ENCODE measurements around the gene YBX3. TPM values are rescaled to one million over a fixed set of nuclear protein-coding genes. Genes with fewer than 3 reads are reported as not detected.

Gene YBX3
- total RNA-seq, 2 experiments from 2014 or later = 27.1 to 31.4 TPM

GRCh38 chr12:10737249-10737648, 14.1 kb upstream of the YBX3 start:
- POLR2A ChIA-PET = no interaction called here
- H3K27ac Mint-ChIP-seq = no peak overlapping the region

DNA sequence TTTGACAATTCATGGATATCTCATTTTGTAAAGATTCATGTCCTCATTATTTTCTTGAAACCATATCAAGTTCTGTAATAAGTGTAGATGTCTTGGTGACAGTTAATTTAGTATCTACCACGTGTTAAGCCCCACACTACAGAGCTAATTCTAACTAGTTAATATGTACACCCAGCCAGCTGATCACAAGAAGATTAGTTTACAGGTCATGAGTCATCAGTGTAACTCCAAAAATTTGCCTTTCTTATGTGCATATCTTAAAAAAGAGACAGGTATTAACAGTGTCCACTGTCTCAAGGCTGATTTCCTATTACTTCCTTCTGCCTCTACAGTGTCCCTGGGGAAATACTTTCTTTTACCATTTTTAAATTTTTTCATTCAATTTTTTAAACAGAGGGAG, 13.3 kb upstream of the YBX3 start:
- Mint-ChIP-seq H3K27ac (no peak overlapping the region), H3K9me3 (no peaks in the 10 kb centered on the region), H3K36me3 (ENCODE audit: low read depth) (no peaks in the 10 kb centered on the region), H3K4me3 (no peak overlapping the region), H3K4me1 (no peaks in the 10 kb centered on the region), H3K27me3 (peaks cover 25% of the 10 kb centered on the region)
- POLR2A ChIA-PET = no interaction called here
- CTCF ChIA-PET = no interaction called here
- no peak for DNase-seq

More at GRCh38 chr12:10737249-10737648, 14.1 kb upstream of the YBX3 start:
- H3K4me1 Mint-ChIP-seq = no peaks in the 10 kb centered on the region
- no peak for DNase-seq
- no peak overlapping the region for H3K4me3 Mint-ChIP-seq
- CTCF ChIA-PET = interaction anchor here (0.6 kb wide), 1 partner anchor 539 kb away, joined by 3 read pairs; no protein-coding TSS in a partner anchor
- H3K27me3 Mint-ChIP-seq = peaks cover 28% of the 10 kb centered on the region
- no peaks in the 10 kb centered on the region for H3K36me3 Mint-ChIP-seq (ENCODE audit: low read depth)
- no peaks in the 10 kb centered on the region for H3K9me3 Mint-ChIP-seq

- no peak overlapping the region for H3K4me3 Mint-ChIP-seq
- POLR2A ChIA-PET = no interaction called here
- H3K4me1 Mint-ChIP-seq = no peaks in the 10 kb centered on the region
- no peaks in the 10 kb centered on the region for H3K36me3 Mint-ChIP-seq (ENCODE audit: low read depth)
- CTCF ChIA-PET = interaction anchor here (1.1 to 1.8 kb wide), 2 partner anchors 15 to 18 kb away, joined by 4 read pairs; no protein-coding TSS in a partner anchor
- DNase-seq = no peak
- no peaks in the 10 kb centered on the region for H3K9me3 Mint-ChIP-seq
- H3K27me3 Mint-ChIP-seq = peaks cover 27% of the 10 kb centered on the region
- no peak overlapping the region for H3K27ac Mint-ChIP-seq
These were observed 12.3 kb upstream of the YBX3 start for GRCh38 chr12:10735428-10735827.

- POLR2A ChIA-PET = no interaction called here
- Mint-ChIP-seq H3K4me3 (no peak overlapping the region), H3K36me3 (ENCODE audit: low read depth) (no peaks in the 10 kb centered on the region), H3K27me3 (peaks cover 33% of the 10 kb centered on the region), H3K27ac (no peak overlapping the region), H3K9me3 (no peaks in the 10 kb centered on the region), H3K4me1 (no peaks in the 10 kb centered on the region)
- CTCF ChIA-PET = interaction anchor here (0.9 to 1.9 kb wide), 3 partner anchors 8 to 10 kb away, joined by 4 to 5 read pairs (median 4); no protein-coding TSS in a partner anchor
- DNase-seq = no peak
These were observed 9.4 kb upstream of the YBX3 start for GRCh38 chr12:10732549-10732948.

DNA sequence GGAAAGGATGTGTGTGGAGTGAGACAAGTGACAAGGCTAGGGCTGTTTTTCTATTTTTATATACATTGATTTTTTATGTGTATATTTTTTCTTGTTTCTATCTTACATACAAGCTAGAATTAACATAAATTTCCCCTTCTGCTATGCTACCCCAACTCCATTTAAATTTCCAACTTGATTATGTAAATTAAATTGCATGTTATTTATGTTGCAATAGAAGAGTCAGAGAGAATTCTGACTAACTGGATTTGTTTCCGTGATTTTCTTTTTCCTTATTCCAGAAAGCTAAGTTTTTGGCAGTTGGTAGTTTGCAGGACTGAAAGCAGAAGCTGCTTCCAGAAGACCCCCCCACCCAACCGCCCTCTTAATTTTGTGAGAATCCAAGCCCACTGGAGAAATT, 8.9 kb upstream of the YBX3 start:
- Mint-ChIP-seq H3K9me3 (no peaks in the 10 kb centered on the region), H3K36me3 (ENCODE audit: low read depth) (no peaks in the 10 kb centered on the region), H3K27me3 (peaks cover 35% of the 10 kb centered on the region), H3K27ac (no peak overlapping the region), H3K4me1 (no peaks in the 10 kb centered on the region), H3K4me3 (no peak overlapping the region)
- CTCF ChIA-PET = interaction anchor here (1.2 to 1.9 kb wide), 2 partner anchors 8 to 11 kb away, joined by 4 to 5 read pairs; no protein-coding TSS in a partner anchor
- POLR2A ChIA-PET = no interaction called here
- no peak for DNase-seq

DNA sequence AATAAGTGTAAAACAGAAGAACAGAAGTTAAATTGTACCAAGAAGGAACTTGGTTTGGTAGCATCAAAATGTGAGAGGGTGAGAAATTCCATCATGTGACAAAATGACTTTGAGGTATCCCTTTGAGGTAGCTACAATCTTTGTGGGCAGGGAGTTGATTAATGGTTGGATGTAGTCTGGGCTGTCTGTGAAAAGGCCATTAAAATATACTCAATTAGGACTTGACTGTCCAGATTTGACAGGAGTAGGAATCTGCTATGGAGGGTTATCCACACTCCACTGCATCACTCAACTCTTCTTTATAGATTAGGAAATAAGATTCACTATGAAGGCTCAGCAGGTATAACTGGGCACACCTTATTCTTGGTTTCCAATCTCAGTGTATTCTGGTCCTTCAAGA, 7.4 kb upstream of the YBX3 start:
- Mint-ChIP-seq H3K9me3 (no peaks in the 10 kb centered on the region), H3K27ac (no peak overlapping the region), H3K4me3 (no peak overlapping the region), H3K27me3 (peaks cover 42% of the 10 kb centered on the region), H3K36me3 (ENCODE audit: low read depth) (no peaks in the 10 kb centered on the region), H3K4me1 (no peaks in the 10 kb centered on the region)
- ChIA-PET POLR2A (no interaction called here), CTCF (interaction anchor here (0.7 kb wide), 1 partner anchor 10 kb away, joined by 4 read pairs; no protein-coding TSS in a partner anchor)
- no peak for DNase-seq

GRCh38 chr12:10728091-10728490, 5.0 kb upstream of the YBX3 start:
- H3K36me3 Mint-ChIP-seq (ENCODE audit: low read depth) = no peaks in the 10 kb centered on the region
- H3K4me1 Mint-ChIP-seq = peaks cover 8% of the 10 kb centered on the region
- no peak overlapping the region for H3K4me3 Mint-ChIP-seq
- ChIA-PET CTCF (no interaction called here), POLR2A (no interaction called here)
- H3K9me3 Mint-ChIP-seq = no peaks in the 10 kb centered on the region
- peaks cover 59% of the 10 kb centered on the region for H3K27me3 Mint-ChIP-seq
- no peak for DNase-seq
- no peak overlapping the region for H3K27ac Mint-ChIP-seq

DNA sequence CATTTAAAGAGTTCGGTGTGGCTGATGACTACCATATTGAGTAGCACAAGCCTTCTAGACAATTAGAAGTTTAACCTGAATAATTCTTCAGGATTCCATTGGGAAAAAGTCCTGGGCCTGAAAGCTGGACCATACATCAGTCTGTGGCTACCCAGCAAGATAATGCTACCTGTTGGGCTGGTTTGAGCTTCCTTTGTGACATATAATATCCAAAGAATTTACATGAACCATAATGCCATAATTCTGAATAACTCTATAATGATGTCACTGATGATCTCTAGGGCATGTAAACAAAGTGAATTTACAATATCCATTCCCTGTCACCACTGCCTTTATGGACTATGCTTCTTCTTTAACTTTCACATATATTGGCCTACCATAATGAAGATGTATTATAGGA, 3.8 kb upstream of the YBX3 start:
- Mint-ChIP-seq H3K27ac (no peak overlapping the region), H3K36me3 (ENCODE audit: low read depth) (no peaks in the 10 kb centered on the region), H3K9me3 (no peaks in the 10 kb centered on the region), H3K4me1 (peaks cover 13% of the 10 kb centered on the region), H3K27me3 (peaks cover 55% of the 10 kb centered on the region), H3K4me3 (no peak overlapping the region)
- DNase-seq = no peak
- CTCF ChIA-PET = no interaction called here
- POLR2A ChIA-PET = no interaction called here

DNA sequence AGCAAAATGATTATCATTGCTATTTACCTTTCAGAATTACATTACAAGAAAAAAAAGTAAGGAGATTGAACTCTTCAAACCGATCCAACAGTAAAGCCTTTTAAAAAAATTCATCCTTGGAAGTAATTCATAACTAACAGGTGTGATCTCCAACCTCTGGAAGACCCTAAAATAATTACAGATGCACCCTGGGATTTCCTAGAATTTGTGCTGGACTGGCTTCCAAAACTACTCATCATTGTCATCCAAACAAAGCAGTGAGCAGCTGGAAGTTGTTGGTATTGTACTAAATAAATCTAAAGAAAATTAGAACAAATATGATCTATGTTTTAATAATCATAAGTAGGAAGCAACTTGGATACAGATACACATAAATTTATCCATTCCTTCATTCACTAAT, 1.9 kb upstream of the YBX3 start:
- DNase-seq = no peak
- H3K36me3 Mint-ChIP-seq (ENCODE audit: low read depth) = no peaks in the 10 kb centered on the region
- no peaks in the 10 kb centered on the region for H3K9me3 Mint-ChIP-seq
- no peak overlapping the region for H3K27ac Mint-ChIP-seq
- peaks cover 29% of the 10 kb centered on the region for H3K4me1 Mint-ChIP-seq
- POLR2A ChIA-PET = no interaction called here
- H3K27me3 Mint-ChIP-seq = peaks cover 46% of the 10 kb centered on the region
- no peak overlapping the region for H3K4me3 Mint-ChIP-seq
- CTCF ChIA-PET = no interaction called here

- Mint-ChIP-seq H3K9me3 (no peaks in the 10 kb centered on the region), H3K4me1 (peaks cover 39% of the 10 kb centered on the region), H3K36me3 (ENCODE audit: low read depth) (peaks cover 2% of the 10 kb centered on the region), H3K27me3 (peaks cover 42% of the 10 kb centered on the region), H3K4me3 (peak overlapping the region; percentile 84), H3K27ac (peak overlapping the region; percentile 78)
- POLR2A ChIA-PET = interaction anchor here (0.6 kb wide), 1 partner anchor 115 kb away, joined by 3 read pairs; no protein-coding TSS in a partner anchor
- CTCF ChIA-PET = no interaction called here
- peak; percentile 39 for DNase-seq
These were observed 620 bp downstream of the YBX3 start for GRCh38 chr12:10722502-10722904.

- DNase-seq = peak; percentile 55
- Mint-ChIP-seq H3K9me3 (no peaks in the 10 kb centered on the region), H3K4me1 (peaks cover 44% of the 10 kb centered on the region), H3K27me3 (peaks cover 36% of the 10 kb centered on the region), H3K4me3 (peak overlapping the region; percentile 84), H3K27ac (peak overlapping the region; percentile 78), H3K36me3 (ENCODE audit: low read depth) (peaks cover 4% of the 10 kb centered on the region)
- ChIA-PET POLR2A (interaction anchor here (0.6 kb wide), 1 partner anchor 114 kb away, joined by 3 read pairs; no protein-coding TSS in a partner anchor), CTCF (no interaction called here)
These were observed 1.2 kb downstream of the YBX3 start for GRCh38 chr12:10721651-10722501.

GRCh38 chr12:10720974-10721650, 2.0 kb downstream of the YBX3 start:
- H3K27me3 Mint-ChIP-seq = peaks cover 33% of the 10 kb centered on the region
- H3K9me3 Mint-ChIP-seq = no peaks in the 10 kb centered on the region
- no peak for DNase-seq
- H3K36me3 Mint-ChIP-seq (ENCODE audit: low read depth) = peaks cover 4% of the 10 kb centered on the region
- ChIA-PET POLR2A (no interaction called here), CTCF (no interaction called here)
- peak overlapping the region; percentile 84 for H3K4me3 Mint-ChIP-seq
- H3K27ac Mint-ChIP-seq = peak overlapping the region; percentile 6
- peaks cover 47% of the 10 kb centered on the region for H3K4me1 Mint-ChIP-seq

DNA sequence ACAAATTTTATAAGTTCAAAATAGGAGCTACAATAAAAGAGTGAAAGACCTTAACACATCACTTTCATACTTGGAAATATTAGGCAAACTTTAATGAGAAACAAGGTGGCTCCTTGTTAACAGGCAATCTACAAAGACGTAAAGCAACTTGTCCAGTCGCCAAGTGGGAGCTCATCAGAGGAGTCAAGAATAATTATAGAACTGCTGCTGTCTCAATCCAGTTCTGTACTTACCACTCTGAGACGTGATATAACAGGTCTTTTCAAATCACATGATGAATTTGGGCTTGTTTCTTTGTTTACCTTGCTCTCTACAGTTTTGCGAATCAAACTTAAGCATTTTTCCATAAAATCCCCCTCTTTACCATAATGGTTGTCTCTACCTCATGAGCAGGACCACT, 3.6 kb downstream of the YBX3 start:
- Mint-ChIP-seq H3K27ac (no peak overlapping the region), H3K4me3 (no peak overlapping the region), H3K9me3 (no peaks in the 10 kb centered on the region), H3K36me3 (ENCODE audit: low read depth) (peaks cover 7% of the 10 kb centered on the region), H3K27me3 (peaks cover 19% of the 10 kb centered on the region), H3K4me1 (peaks cover 55% of the 10 kb centered on the region)
- DNase-seq = no peak
- ChIA-PET POLR2A (no interaction called here), CTCF (no interaction called here)
